HG02973 (cell line): ENCODE results near the gene SCUBE2.

Experiments
- ATAC-seq: cut with Tn5 transposase; IDR thresholded peaks from one replicate; pipeline ENCODE4 v1.9.1; 2021; ENCODE audit warnings: moderate library complexity; ENCODE audit not compliant: unreplicated experiment

Gene SCUBE2

DNA sequence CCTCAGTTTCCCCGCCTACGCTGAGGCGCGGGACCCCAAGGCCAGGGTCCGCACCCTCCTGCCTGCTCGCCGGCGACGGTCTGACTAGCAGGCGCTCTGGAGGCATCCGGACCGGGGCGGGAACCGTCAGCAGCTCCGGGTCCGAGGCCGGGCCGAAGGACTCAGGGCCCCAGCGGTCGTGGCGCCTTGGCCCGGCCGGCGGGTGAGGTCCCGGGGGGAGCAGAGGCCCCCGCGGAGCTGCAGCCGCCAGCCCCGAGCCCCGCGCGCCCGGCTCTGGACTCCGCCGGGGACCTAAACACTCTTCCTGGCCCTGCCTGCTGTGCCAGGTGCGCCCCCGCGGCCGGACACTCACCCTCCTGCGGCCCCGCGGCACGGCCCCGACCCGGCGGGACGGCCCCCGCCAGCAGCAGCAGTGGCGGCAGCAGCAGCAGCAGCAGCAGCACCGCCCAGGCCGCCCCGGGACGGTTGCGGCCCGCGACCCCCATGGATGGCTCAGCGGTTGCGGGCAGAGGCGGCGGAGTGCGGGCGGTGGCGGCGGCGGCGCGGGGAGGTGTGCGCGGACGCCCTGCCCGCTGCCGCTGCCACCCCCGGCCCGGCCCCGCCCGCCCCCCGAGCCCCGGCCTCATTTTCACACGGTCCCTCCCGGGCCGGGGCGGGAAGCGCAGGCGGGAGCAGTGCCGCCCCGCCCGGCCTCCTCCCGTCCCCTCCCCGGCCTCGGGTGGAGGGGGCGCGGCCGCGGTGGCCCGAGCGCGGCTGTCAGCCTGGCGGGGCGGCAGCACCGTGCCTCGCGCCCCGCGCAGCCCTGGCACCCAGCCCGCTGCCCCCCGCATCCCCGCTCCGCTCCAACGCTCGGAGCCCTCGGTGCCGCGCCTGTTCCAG lies at the start of gene SCUBE2:
SCUBE2 (minus strand) TSS at position 556 of the 879 bp plus-strand sequence; CDS start at position 485, 71 bp downstream.
- ATAC-seq, result no peak

DNA sequence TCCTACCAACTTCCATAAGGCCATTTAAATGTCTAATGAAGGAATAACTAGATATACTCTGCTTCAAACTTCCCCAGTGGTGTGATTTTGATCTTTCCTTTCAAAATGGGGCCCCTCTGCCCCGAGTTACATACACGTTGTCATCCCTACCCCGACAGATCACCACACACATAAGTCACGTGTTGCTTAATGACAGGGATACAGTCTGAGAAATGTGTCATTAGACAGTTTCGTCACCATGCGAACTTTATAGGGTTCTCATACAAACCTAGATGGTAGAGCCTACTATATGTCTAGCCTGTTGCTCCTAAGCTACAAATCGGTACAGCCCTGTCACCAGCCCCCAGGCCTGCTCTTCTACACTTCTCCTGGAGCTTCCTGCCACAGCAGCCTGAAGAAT lies 49.8 kb upstream of the SCUBE2 start:
- no peak for ATAC-seq

- no peak for ATAC-seq
Observed at GRCh38 chr11:9139628-9140357, 48.4 kb upstream of the SCUBE2 start.

DNA sequence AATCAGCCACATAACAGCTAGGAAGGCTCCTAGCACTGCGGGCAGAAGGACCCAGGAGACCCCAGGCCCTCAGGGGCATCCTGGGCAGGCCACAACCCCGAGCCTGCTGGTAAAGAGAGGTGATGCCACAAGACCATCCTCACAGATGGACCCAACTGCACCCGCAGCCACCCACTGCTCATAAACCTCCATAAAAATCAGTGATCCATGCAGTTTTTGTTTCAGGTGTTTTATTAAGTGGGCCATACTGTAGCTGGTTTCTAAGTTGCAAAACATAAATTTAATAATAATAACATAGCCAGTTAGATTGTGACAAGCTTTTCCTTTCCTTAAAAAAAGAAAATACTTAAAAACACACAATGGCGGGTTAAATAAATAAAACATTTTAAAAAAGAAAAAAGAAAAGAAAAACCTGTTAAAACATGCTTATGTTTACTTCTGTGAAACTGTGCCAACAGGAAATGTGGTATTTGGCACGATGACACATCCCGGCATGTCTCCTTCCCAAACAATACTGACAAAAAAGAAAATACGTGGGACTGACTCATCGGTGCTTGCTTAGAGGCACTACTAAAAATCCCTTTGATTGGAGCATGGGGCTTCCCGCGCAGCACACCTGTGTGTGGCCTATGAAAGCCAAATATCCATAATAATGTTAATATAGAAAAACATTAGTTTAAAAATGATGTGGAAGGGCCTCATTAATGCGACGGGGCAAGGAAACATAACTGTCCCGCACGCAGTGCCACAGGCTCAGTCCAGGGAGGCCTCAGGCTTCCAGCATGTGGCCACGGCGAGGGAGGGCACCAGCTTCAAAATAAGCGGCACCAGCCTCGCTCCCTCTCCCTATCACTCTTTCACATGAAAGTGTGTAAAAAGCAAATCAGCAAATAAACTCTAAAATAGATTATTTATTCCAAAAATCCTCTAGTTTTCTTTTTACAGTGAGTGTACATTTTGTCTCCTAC lies 47.5 kb upstream of the SCUBE2 start:
- ATAC-seq, result no peak

- no peak for ATAC-seq
Observed at GRCh38 chr11:9138133-9138453, 46.7 kb upstream of the SCUBE2 start.

- peak; percentile 91 for ATAC-seq
Observed at GRCh38 chr11:9137293-9138132, 46.1 kb upstream of the SCUBE2 start.

DNA sequence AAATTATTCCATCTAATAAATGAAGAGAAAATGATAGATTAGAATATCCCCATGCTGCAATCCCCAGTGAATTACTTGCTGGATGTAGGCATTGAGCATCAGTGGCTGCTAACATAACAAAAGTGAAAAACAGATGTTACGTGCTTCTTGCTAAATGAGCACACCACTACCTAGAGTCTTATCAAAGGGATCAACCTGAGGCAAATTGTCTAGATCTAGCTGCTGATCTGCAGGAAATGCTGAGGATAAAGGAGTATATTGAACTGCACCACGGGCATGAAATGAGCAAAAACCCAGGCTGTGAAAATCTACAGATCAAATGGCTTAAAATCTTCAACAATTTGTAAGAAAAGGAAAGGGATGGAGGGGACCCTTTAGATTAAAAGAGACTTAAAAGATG lies 45.3 kb upstream of the SCUBE2 start:
- ATAC-seq, result no peak

DNA sequence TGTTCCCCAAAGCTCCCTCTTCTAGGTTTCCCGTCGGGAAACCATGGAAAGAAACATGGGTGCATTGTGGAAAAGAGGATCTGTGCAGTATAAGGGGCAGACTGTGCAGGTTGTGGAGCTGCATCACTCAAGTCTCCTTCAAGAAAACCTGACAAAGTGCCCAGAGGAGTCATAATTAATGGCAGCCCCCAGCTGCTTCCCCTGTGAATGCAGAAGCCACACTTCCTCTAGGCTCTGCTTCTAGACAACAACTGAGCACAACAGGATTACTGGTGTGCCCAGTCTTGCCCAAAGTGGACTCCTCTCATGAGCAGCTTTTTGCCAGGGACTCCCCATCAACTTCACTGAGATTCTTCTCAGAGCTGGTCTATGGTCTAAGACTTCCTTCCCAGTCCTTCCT lies 42.6 kb upstream of the SCUBE2 start:
- no peak for ATAC-seq

GRCh38 chr11:9132203-9132878 lies 40.9 kb upstream of the SCUBE2 start:
- ATAC-seq, result no peak

- no peak for ATAC-seq
Observed at GRCh38 chr11:9130297-9130696, 38.9 kb upstream of the SCUBE2 start.

GRCh38 chr11:9126636-9127035 lies 35.2 kb upstream of the SCUBE2 start:
- ATAC-seq, result no peak

DNA sequence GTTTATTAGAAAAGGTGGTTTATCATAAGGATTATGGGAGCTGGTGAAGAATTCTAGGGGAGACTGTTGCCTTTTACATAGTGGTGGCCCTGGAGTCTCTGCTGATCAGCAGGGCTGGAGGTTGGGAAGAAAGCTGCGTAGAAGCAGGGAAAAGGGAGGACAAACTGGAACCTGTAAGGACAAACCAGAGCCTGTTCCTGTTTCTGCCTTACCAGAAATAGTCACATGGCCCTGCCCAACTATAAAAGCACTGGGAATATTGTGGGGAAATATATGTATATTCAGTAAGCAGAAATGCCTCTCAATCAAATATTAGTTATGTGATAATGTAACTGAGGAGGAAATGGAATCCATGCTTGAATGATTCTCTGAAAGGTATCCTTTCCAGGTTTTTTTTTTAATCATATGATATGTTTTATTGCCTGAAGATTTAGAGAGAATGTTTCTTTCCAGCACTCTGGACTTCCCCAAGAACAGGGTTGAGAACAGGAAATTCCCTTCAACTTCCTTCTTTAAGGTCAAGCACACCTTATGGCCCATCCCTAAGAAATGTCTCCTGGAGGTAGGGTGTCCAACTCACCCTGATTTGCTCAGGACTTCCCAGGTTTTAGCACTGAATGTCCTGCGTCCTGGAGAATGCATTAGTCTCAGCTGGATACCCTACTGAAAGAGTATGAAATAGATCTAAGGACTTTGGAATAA lies 33.9 kb upstream of the SCUBE2 start:
- ATAC-seq, result no peak

GRCh38 chr11:9123595-9124304 lies 32.4 kb upstream of the SCUBE2 start:
- no peak for ATAC-seq

DNA sequence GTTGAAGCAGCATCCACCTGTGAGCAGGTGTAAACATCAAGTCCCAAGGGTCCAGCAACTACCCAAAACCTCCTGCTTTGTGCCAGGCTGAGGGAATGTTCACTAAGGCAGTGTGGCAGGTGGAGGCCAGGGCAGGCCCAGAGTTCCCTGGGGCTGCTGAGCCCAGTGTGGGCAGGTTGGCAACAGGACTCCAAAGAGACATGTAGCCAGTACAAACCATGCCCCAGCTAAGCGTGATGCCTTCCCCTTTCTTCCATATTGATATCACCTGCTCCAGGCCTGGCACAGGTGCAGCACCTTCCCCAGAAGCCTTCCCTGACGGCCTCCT lies 30.0 kb upstream of the SCUBE2 start:
- no peak for ATAC-seq

GRCh38 chr11:9120664-9121468 lies 29.5 kb upstream of the SCUBE2 start:
- ATAC-seq, result no peak

DNA sequence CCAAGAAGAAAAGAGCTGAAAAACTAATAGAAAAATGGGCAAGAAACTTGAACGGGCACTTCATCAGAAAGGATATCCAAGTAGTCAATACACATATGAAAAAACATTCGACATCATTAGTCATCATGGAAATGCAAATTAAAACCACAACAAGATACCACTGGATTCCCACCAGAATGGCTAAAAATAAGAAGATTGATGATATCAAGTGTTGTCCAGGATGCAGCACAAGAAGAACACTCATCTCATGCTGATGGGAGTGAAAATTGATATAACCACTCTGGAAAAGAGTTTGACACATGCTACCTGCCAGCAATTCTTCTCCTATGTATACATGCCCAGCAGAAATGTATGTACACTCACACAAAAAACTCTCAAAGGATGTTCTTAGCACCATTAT lies 26.9 kb upstream of the SCUBE2 start:
- ATAC-seq, result no peak

DNA sequence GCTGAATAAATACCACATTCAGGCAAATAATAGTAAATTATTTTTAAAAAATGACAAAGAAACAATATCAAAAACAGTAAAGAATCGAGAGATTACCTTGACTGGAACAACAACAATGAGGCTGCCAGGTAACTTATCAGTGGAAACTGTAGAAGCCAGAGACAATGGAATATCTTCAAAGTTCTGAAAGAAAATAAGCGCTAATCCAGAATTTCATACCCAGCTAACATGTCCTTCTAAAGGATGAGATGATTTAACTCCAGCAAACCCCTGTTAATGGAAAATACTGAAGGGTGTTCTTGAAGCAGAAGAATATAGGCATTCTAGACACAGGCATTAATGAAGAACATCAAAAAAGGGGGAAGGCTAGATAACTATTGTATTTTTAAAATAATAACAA lies 20.7 kb upstream of the SCUBE2 start:
- no peak for ATAC-seq
